IPS DF 6.9 (cell line): ENCODE measurements around the gene AEN.

Experiments
- DNase-seq: peaks from one replicate; pipeline ENCODE4 v3.0.0-alpha.2; 2013; ENCODE audit warnings: low read depth, low spot score
- H3K27ac ChIP-seq: one replicate; pipeline ENCODE4 v1.5.1; 2013; ENCODE audit warnings: low read length, control low read depth
- H3K27me3 ChIP-seq: 2 replicates; pipeline ENCODE4 v1.6.1; 2013; ENCODE audit warnings: mild to moderate bottlenecking, low read length; ENCODE audit not compliant: control insufficient read depth, insufficient read depth
- H3K36me3 ChIP-seq: 2 replicates; pipeline ENCODE4 v1.6.1; 2013; ENCODE audit warnings: low read length; ENCODE audit not compliant: control insufficient read depth, insufficient read depth
- H3K4me1 ChIP-seq: 2 replicates; pipeline ENCODE4 v1.6.1; 2013; ENCODE audit warnings: low read length; ENCODE audit not compliant: control insufficient read depth, insufficient read depth
- H3K4me3 ChIP-seq: 2 replicates; pipeline ENCODE4 v1.5.1; 2013; ENCODE audit warnings: mild to moderate bottlenecking, low read length
- H3K9me3 ChIP-seq: 2 replicates; pipeline ENCODE4 v1.6.1; 2013; ENCODE audit warnings: low read length, inconsistent platforms; ENCODE audit not compliant: control insufficient read depth, insufficient read depth
- WGBS: extraction: QIAGEN DNeasy Blood & Tissue Kit; methylation state at CpG from one replicate; pipeline ENCODE4 v1.1.7; 2013; ENCODE audit warnings: mixed read lengths, missing lambda C conversion rate; ENCODE audit not compliant: insufficient read length, insufficient coverage; 5-methylcytosine and 5-hydroxymethylcytosine counted together

Gene AEN

DNA sequence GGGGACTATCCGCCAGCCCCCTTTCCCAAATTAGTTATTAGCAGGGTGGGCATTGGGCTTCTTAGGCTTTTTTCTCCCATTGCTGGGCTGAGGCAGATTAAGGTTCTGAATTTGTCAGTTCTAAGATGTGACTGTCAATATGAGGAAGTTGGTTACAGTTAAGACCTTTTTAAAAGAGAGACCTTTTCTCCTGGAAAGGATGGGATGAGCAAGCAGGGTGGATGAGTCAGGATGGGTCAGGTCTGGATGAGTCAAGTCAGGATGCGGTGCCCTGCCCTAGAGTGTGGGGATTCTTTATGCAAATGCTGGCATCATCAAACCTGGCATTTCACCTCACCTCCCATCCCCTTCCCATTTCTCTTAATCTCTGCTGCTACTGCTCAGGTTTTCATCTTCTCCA, 1.9 kb downstream of the AEN start:
- no CpG with 5 or more reads among the region's 2 CpGs for WGBS
- Histone ChIP-seq H3K9me3 (no peaks in the 10 kb centered on the region), H3K4me3 (no peak overlapping the region; the same call in 1 of the 2 replicates), H3K4me1 (no peaks in the 10 kb centered on the region; the same call in 1 of the 2 replicates), H3K36me3 (peaks cover 17% of the 10 kb centered on the region), H3K27ac (no peak overlapping the region), H3K27me3 (no peaks in the 10 kb centered on the region)
- DNase-seq = no peak

DNA sequence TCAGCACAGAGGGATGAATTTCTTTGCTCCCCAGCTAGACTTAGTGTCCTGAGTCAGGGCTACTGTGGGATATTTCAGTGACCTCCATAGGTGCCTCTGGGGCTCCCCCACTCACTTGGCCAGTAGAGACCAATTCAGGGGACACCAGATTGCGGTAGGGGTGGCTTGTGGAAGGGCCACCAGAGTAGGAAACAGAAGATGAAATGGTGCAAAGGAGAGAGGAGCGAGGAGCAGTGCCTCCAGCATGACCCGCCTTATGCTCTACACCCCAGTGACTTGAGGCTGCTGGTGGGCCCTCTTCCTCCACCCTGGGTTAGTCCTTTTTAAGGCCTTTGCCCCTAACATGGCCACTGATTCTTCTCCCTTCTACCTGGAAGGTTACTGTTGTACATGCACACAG, 2.5 kb downstream of the AEN start:
- Histone ChIP-seq H3K36me3 (peaks cover 22% of the 10 kb centered on the region), H3K4me3 (no peak overlapping the region), H3K27ac (no peak overlapping the region), H3K9me3 (no peaks in the 10 kb centered on the region), H3K27me3 (no peaks in the 10 kb centered on the region), H3K4me1 (no peaks in the 10 kb centered on the region; the same call in 1 of the 2 replicates)
- no peak for DNase-seq
- WGBS = no CpG with 5 or more reads among the region's 3 CpGs

- no peaks in the 10 kb centered on the region; the same call in 1 of the 2 replicates for H3K4me1 ChIP-seq
- no peak overlapping the region for H3K27ac ChIP-seq
- no peaks in the 10 kb centered on the region for H3K27me3 ChIP-seq
- no CpG with 5 or more reads among the region's 19 CpGs for WGBS
- peaks cover 29% of the 10 kb centered on the region for H3K36me3 ChIP-seq
- no peaks in the 10 kb centered on the region for H3K9me3 ChIP-seq
- no peak for DNase-seq
- H3K4me3 ChIP-seq = no peak overlapping the region
These were observed 3.2 kb downstream of the AEN start for GRCh38 chr15:88624156-88624970.

- WGBS = no CpG with 5 or more reads among the region's 9 CpGs
- DNase-seq = no peak
- H3K36me3 ChIP-seq = peaks cover 36% of the 10 kb centered on the region
- no peaks in the 10 kb centered on the region for H3K27me3 ChIP-seq
- no peak overlapping the region for H3K4me3 ChIP-seq
- no peaks in the 10 kb centered on the region; the same call in 1 of the 2 replicates for H3K4me1 ChIP-seq
- H3K9me3 ChIP-seq = no peaks in the 10 kb centered on the region
- no peak overlapping the region for H3K27ac ChIP-seq
These were observed 3.9 kb downstream of the AEN start for GRCh38 chr15:88624971-88625490.

DNA sequence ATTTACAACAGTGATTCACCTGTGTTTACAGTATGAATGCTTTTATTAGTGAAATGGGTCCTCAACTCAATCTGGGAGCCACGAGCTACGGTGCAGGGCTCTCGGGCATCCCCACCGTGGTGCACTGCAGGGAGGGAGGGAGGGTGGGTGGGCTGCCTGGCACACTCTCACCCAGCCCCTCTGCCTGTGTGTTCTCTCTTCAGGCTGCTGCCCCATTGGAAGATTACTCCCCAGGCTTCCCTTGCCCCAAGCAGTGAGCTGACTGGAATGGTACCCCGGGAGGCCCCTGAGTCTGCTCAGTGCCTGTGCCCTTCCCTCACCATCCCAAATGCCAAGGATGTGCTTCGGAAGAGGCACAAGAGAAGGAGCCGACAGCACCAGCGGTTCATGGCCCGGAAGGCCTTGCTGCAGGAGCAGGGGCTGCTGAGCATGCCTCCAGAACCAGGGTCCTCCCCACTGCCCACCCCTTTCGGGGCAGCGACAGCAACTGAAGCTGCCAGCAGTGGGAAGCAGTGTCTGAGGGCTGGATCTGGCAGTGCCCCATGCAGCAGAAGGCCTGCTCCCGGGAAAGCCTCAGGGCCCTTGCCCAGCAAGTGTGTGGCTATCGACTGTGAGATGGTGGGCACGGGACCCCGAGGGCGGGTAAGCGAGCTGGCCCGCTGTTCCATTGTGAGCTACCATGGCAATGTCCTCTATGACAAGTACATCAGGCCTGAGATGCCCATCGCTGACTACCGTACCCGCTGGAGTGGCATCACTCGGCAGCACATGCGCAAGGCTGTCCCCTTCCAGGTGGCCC, 5.0 kb downstream of the AEN start:
- no peak for DNase-seq
- Histone ChIP-seq H3K36me3 (peaks cover 46% of the 10 kb centered on the region), H3K9me3 (no peaks in the 10 kb centered on the region), H3K4me3 (no peak overlapping the region), H3K27me3 (no peaks in the 10 kb centered on the region), H3K27ac (no peak overlapping the region), H3K4me1 (no peaks in the 10 kb centered on the region; the same call in 1 of the 2 replicates)
- WGBS = no CpG with 5 or more reads among the region's 23 CpGs

- H3K4me1 ChIP-seq = no peaks in the 10 kb centered on the region; the same call in 1 of the 2 replicates
These were observed 6.3 kb downstream of the AEN start for GRCh38 chr15:88627463-88627862.

GRCh38 chr15:88628018-88628654, 7.0 kb downstream of the AEN start:
- DNase-seq = no peak
- Histone ChIP-seq H3K9me3 (no peaks in the 10 kb centered on the region), H3K4me1 (no peaks in the 10 kb centered on the region; the same call in 1 of the 2 replicates), H3K36me3 (peaks cover 55% of the 10 kb centered on the region), H3K27me3 (no peaks in the 10 kb centered on the region), H3K27ac (no peak overlapping the region), H3K4me3 (no peak overlapping the region)
- no CpG with 5 or more reads among the region's 5 CpGs for WGBS

More at GRCh38 chr15:88627463-88627862, 6.3 kb downstream of the AEN start:
- no peaks in the 10 kb centered on the region for H3K27me3 ChIP-seq
- no peak overlapping the region for H3K4me3 ChIP-seq
- no peak overlapping the region for H3K27ac ChIP-seq
- no peak for DNase-seq
- H3K36me3 ChIP-seq = peaks cover 55% of the 10 kb centered on the region
- no peaks in the 10 kb centered on the region for H3K9me3 ChIP-seq
- WGBS = no CpG with 5 or more reads among the region's 1 CpG

GRCh38 chr15:88629071-88629470, 7.9 kb downstream of the AEN start:
- H3K9me3 ChIP-seq = no peaks in the 10 kb centered on the region
- DNase-seq = no peak
- H3K4me3 ChIP-seq = no peak overlapping the region
- H3K36me3 ChIP-seq = peaks cover 55% of the 10 kb centered on the region
- no peak overlapping the region for H3K27ac ChIP-seq
- no CpG with 5 or more reads among the region's 16 CpGs for WGBS
- H3K27me3 ChIP-seq = no peaks in the 10 kb centered on the region
- no peaks in the 10 kb centered on the region; the same call in 1 of the 2 replicates for H3K4me1 ChIP-seq

DNA sequence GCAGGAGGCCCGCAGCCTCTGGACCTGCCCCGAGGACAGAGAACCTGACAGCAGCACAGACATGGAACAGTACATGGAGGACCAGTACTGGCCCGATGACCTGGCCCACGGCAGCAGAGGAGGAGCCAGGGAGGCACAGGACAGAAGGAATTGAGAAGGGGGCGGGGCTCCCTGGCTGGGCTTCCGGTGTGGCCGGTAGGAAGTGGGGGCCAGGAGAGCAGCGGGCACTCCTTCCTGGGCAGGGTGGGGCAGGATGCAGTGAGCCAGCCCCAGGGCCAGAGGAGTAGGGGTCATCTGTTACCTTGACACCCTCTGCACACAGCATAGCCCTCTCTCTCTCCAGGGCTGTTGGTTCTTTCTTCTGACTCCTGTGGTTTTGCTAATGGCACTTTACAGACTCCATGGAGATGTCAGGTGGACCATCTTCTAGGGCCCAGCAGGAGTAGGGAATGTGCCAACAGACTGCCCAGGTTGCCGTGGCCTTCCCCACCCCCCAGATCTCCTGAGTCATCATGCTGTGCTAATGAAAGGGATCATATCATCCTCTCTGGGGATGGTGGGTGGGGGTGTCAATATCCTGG, 9.1 kb downstream of the AEN start:
- H3K27ac ChIP-seq = no peak overlapping the region
- no peak for DNase-seq
- no CpG with 5 or more reads among the region's 9 CpGs for WGBS
- no peaks in the 10 kb centered on the region for H3K4me1 ChIP-seq
- no peaks in the 10 kb centered on the region for H3K27me3 ChIP-seq
- no peak overlapping the region for H3K4me3 ChIP-seq
- peaks cover 55% of the 10 kb centered on the region for H3K36me3 ChIP-seq
- H3K9me3 ChIP-seq = no peaks in the 10 kb centered on the region
